ENCODE measurements around the gene HACD1.

Gene HACD1

GRCh38 chr10:17576768-17577167 lies 40.4 kb downstream of the HACD1 start:
- no peak for DNase-seq

DNA sequence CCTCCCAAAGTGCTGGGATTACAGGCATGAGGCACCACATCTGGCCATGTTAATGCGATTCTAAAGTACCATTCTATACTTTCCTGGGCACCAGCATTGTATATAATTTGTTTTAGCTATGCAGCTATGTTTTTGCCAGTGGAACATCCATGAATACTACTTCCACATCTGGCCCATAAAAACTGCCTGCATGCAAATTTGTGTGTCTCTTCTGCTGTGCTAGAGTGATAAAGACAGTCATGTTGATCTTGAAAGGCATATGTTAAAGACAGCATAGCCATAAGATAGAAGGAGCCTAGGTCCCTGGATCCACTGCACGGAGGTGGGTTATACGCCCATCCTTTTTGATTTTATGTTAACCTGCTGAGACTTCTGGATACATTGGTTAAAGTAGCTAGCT lies 52.3 kb downstream of the HACD1 start:
- no peak for DNase-seq

GRCh38 chr10:17563452-17563851 lies 53.7 kb downstream of the HACD1 start:
- DNase-seq: no peak

DNA sequence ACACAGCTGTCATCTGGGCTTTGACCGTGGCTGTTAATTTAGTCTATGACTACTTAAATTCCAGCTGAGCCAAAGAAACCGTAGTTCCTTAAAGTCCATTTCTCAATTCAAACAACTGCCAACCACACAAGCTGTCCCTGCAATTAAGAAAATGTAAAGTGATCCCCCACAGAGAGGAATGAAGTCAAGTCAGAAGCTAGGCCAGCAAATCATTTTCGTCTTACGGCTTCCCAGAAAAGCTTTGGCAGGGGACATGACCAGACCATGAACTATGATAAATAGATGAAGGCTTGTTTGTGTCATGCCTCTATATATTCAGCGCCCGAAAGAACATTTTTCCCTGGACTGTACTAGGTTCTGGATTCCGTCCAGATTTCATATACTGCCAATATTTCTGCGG lies 54.6 kb downstream of the HACD1 start:
- no peak for DNase-seq

DNA sequence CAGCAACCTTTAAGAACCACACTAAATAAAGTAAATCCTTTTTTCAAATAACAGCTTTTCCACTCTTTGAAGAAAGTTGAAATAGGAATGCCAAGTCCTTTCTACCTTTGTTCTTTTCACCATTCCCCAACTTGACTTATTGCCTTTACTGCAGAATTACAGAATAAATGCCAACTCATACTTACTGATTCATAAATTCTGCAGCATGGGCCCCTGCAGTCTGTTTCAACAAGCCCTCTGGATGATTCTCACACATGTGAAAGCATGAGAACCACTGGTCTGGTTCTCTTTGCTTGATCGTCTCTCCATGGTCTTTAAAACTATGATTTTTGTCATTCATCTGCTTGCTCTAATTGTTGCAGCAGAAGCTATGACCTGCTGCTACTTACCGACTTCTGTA lies 56.1 kb downstream of the HACD1 start:
- DNase-seq: no peak

DNA sequence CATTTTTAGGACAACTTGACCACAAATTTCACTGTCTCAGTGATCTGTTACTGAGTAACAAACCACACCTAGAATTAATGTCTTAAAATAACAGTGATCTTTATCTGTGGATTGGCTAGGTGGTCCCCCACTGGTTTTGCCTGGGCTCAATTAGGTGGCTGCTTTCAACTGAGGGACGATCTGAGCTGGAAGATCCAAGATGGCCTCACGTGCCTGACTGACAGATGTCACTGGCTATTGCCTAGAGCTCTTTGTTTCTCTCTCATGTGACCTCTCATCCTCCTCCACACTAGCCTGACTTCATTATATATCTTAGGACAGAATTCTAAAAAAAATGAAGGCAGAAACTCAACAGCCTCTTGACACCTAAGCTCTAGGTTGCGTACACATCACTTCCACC lies 59.7 kb downstream of the HACD1 start:
- no peak for DNase-seq

GRCh38 chr10:17548770-17549169 lies 68.4 kb downstream of the HACD1 start:
- no peak for DNase-seq

DNA sequence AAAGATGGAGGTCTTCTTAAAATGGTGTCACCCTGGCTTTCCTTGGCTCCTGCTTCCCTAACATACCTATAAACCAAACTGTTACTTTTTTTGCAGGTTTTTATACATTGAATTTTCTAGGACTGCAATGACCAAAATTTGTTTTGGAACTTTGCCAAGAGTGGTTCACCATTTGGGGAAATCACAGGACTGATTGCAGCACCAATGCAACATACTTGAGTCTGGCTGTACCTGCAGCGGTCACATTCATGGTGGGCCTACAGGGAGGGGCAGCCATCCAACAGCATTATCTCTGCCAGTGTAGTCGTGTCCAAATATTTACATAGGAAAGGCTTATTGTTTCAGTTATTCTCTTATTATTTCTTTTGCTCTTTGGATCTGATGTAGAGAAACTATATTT lies 69.0 kb downstream of the HACD1 start:
- peak; percentile 4 for DNase-seq

GRCh38 chr10:17547060-17547459 lies 70.1 kb downstream of the HACD1 start:
- DNase-seq: no peak

GRCh38 chr10:17544465-17544864 lies 72.7 kb downstream of the HACD1 start:
- DNase-seq: no peak

Measured in NCI-H748 treated with DMSO at 0.1 percent for 48 hours (cell line).